ENCODE measurements around the gene CORO7. TPM values are rescaled to one million over a fixed set of nuclear protein-coding genes. Genes with fewer than 3 reads are reported as not detected.

The CORO7 gene
- total RNA-seq, result 44.9 and 58.0 TPM in 2 replicates

GRCh38 chr16:4416200-4417032 is at the start of gene CORO7:
Gene CORO7, minus strand, starts transcription at chr16:4416596. Its CDS starts 78 bp downstream, at chr16:4416518.
- DNase-seq, result peak; percentile 93

DNA sequence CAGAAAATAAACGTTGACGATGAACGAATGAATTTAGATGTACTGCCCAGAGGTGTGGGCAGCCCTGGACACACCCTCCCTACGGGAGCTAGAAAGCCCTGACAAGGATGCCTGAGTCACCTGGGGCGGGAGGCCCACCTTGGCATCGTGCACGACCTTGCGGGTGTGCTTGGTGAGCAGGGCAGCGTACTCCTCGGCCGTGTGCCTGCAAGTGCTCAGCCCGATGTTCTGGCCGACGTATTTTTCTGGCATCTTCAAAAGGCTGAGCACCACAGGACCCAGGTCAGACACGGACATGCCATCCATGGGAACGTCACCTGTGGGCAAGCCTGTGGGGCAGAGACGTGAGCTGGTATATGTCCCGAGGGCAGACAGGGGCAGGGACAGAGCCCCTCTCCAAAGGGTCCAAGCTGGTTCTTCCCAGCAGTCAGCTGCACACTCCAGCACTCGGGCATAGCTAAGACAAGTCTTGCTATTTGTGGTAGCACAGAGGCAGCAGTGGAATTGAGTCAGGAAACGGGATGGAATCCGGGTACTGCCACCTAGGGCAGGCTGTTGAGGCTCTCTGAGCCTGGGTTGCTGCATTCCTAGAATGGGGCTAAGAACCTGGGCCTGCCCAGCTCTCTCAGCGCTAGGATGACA is 47.2 kb upstream of the CORO7 start:
- no peak for DNase-seq

GRCh38 chr16:4461250-4462085 is 45.1 kb upstream of the CORO7 start:
- DNase-seq, result no peak

DNA sequence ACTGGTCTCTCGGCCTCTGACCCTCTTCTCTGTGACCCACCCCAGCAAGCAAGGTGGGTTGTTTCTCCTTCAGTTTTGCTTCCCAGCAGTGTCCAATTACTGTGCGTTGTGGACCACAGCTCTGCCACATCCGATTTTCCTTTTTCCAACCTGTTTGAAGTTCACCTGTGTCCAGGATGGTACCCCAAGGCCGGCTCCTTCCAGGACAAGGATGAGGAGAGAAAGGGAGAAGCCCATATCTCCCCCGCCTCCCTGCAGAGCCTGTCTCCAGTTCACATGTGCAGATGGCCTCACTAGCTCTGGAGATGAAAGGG is 44.5 kb upstream of the CORO7 start:
- no peak for DNase-seq

DNA sequence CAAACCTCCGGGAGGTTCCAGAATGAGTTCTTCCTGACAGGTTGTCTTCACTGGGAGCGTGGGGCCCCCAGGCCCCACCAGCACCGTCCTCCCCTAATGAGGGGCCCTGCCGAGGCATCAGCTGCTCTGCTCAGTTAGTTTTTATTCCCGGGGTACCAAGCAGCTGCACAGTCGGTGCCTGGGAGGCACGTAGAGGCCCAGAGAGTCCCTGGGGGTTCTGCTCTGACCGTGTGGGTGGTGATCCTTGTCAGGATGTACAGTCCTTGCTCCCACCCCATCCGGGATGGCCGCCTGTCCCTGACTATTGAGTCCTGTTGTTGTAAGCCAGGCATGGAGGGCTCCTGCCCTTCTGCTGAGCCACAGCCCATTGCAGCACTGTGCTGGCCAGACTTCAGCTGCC is 39.6 kb upstream of the CORO7 start:
- DNase-seq, result no peak

- DNase-seq, result no peak
Observed at GRCh38 chr16:4455081-4455480, 38.7 kb upstream of the CORO7 start.

DNA sequence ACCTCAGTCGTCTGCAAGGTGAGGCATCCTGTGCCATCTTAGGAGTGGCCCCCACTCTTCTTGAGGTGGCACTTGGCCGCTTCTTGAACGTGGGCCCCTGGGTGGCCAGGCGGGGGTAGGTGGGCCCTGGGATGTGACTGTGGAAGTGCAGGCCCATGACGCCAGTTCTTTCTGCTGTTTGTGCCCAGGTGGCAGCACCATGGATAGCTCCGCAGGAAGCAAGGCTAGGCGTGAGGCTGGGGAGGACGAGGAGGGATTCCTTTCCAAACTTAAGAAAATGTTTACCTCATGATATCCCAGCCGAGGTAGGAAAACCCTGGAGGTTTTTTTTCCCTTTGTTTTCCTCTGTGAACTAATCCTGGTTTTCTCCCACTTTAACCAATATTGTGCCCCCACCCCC is 38.2 kb upstream of the CORO7 start:
- DNase-seq, result peak; percentile 26

GRCh38 chr16:4452674-4453073 is 36.3 kb upstream of the CORO7 start:
- DNase-seq, result no peak

DNA sequence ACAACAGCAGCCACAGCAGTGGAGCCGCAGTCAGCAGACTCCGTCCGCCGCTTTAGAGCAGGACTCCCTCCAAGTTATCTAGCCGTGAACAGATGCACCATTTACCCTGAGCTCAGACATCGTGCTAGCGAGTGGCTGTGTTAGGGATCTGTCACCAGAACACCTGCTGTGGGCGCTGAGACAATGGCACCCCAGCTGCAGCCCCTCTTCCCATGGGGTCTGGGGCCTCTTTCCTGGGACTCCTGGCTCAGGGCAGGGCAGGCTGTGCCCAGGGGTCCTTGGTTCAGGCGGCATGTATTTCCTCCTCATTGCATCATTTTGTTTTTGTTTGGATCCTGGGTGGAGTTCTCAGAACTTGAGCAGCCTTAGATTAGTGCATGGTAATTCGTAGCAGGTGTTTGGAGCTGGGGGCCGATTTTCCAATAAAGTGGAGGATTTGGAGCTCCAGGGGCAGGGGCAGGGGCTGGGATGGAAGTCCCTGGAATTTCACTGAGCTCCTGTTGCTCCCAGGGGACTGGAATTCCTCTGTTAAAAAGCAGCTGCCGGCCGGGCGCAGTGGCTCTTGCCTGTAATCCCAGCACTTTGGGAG is 34.6 kb upstream of the CORO7 start:
- DNase-seq, result no peak

GRCh38 chr16:4450430-4450829 is 34.0 kb upstream of the CORO7 start:
- no peak for DNase-seq

GRCh38 chr16:4443986-4444385 is 27.6 kb upstream of the CORO7 start:
- DNase-seq, result no peak

- no peak for DNase-seq
Observed at GRCh38 chr16:4443271-4443670, 26.9 kb upstream of the CORO7 start.

- DNase-seq, result no peak
Observed at GRCh38 chr16:4442371-4442770, 26.0 kb upstream of the CORO7 start.

- DNase-seq, result no peak
Observed at GRCh38 chr16:4437366-4437765, 21.0 kb upstream of the CORO7 start.

GRCh38 chr16:4435337-4436067 is 19.1 kb upstream of the CORO7 start:
- DNase-seq, result no peak

DNA sequence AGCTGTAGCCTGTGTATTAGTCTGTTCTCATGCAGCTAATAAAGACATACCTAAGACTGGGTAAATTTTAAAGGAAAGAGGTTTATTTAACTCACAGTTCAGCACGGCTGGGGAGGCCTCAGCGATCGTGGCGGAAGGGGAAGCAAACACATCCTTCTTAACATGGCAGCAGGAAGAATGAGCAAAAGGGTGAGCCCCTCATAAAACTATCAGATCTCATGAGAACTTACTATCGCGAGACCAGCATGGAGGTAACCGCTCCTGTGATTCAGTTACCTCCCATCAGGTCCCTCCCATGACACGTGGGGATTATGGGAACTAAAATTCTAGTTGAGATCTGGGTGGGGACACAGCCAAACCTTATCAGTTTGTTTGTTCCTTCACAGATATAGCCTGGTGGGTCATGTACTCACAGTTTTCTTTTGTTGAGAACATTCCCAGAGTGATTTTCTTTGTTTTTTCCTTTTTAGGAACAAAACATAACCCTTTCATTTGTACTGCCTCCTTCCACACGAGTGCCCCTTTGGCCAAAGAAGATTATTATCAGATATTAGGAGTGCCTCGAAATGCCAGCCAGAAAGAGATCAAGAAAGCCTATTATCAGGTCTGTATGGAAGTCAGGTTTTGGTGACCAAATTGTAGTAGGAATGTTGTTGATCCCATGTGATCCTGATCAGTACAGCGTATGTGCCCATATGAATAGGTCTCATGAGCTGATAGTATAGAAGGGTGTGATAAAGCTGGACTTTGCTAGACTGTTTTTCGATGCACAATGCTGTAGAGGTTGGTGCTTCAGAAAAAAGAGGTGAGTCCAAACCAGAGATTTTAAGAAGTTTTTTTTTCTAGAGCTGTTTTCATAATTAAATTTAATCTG is 17.8 kb upstream of the CORO7 start:
- DNase-seq, result no peak

GRCh38 chr16:4433228-4433627 is 16.8 kb upstream of the CORO7 start:
- DNase-seq, result no peak

GRCh38 chr16:4431023-4431422 is 14.6 kb upstream of the CORO7 start:
- no peak for DNase-seq

DNA sequence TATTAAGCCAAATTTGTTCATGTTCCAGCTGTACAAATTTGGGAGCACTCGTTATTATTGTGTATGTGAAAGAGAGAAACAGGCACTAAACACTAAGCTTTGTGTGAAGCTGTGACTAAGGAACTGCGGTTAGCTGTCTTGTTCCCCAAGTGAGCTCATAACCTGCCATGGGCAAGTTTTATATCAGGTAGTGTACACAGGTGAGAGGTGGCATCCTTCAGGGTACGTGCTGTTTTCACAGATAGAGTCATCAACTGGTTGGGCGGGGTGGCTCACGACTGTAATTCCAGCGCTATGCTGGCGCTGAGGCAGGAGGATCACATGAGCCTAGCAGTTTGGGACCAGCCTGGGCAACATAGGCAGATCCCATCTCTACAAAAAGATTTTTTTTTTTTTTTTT is 12.1 kb upstream of the CORO7 start:
- DNase-seq, result no peak

- no peak for DNase-seq
Observed at GRCh38 chr16:4426722-4427372, 10.5 kb upstream of the CORO7 start.
